Thymus (tissue), 11 donors: ENCODE results near the gene USPL1. TPM values are rescaled to one million over a fixed set of nuclear protein-coding genes. Genes with fewer than 3 reads are reported as not detected.

Source experiments
- DNase-seq, 9 donors: peaks; one replicate each; pipeline ENCODE4 v3.0.0-alpha.2; 2013; ENCODE audit warnings: low spot score in 9 of 9, low read depth in 6 of 9, missing footprints in 1 of 9
- H3K27ac ChIP-seq, 2 donors: one replicate each; pipeline ENCODE4 v1.5.1; 2013; ENCODE audit warnings: control low read depth in 1 of 2, low read depth in 1 of 2, low read length in 1 of 2, mild to moderate bottlenecking in 1 of 2, moderate library complexity in 1 of 2
- H3K27me3 ChIP-seq, 2 donors: one replicate each; pipeline ENCODE4 v1.5.1; 2013; ENCODE audit warnings: low read length in 1 of 2; ENCODE audit not compliant: control insufficient read depth in 2 of 2, insufficient read depth in 1 of 2
- H3K36me3 ChIP-seq, 2 donors: one replicate each; pipeline ENCODE4 v1.5.1; 2013; ENCODE audit warnings: low read length in 1 of 2, mild to moderate bottlenecking in 1 of 2, moderate library complexity in 1 of 2; ENCODE audit not compliant: control insufficient read depth in 2 of 2, insufficient read depth in 2 of 2
- H3K4me1 ChIP-seq, 2 donors: one replicate each; pipeline ENCODE4 v1.5.1; 2013; ENCODE audit warnings: low read length in 2 of 2; ENCODE audit not compliant: control insufficient read depth in 2 of 2, insufficient read depth in 2 of 2
- H3K4me3 ChIP-seq, 2 donors: one replicate each; pipeline ENCODE4 v1.5.1; 2013; ENCODE audit warnings: low read length in 2 of 2, control low read depth in 1 of 2, mild to moderate bottlenecking in 1 of 2
- H3K9me3 ChIP-seq, 2 donors: one replicate each; pipeline ENCODE4 v1.5.1; 2013; ENCODE audit warnings: low read length in 1 of 2, mild to moderate bottlenecking in 1 of 2; ENCODE audit not compliant: control insufficient read depth in 2 of 2, insufficient read depth in 1 of 2
- WGBS: extraction: QIAGEN DNeasy Blood & Tissue Kit; methylation state at CpG from one replicate; pipeline ENCODE4 v1.1.7; 2013; 5-methylcytosine and 5-hydroxymethylcytosine counted together
- polyA plus RNA-seq: library from polyadenylated mRNA; stranded (reverse); fragments of 200-250 nt; gene quantifications from one replicate; pipeline ENCODE4 v1.2.3, GENCODE V29; 2013
- total RNA-seq: library from RNA; stranded (reverse); fragments of 120-200 nt; gene quantifications from one replicate; pipeline ENCODE4 v1.2.4, GENCODE V29; 2013
- donor health status: healthy.

Gene USPL1
- total and polyA plus RNA-seq, 2 donors: 18.4 to 19.3 TPM

DNA sequence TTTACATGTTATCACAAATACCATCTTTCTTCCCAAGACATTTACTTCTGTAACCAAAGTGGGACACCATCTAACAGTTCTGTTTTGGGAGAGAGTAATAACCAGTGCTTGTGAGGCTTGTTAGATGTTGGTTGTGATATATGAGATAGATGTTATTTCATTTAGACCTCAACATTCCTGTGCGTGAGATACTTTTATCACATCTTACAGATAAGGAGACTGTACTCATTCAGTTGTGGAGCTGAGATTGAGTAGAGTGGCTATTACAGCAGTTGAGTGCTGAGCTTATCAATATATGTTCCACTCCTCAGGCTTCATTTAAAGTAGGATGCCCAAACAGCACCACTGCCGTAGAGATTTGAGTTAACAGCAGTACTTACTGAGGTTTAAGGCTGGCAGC is 43.1 kb downstream of the USPL1 start:
- Histone ChIP-seq H3K27me3 (no peaks in the 10 kb centered on the region), H3K4me3 (no peak overlapping the region), H3K4me1 (peaks cover 5% of the 10 kb centered on the region in 2 donors), H3K9me3 (no peaks in the 10 kb centered on the region), H3K27ac (no peak overlapping the region), H3K36me3 (peaks cover 21 to 40% of the 10 kb centered on the region in 2 donors)
- DNase-seq: no peak
- 97% methylated on average over 2 of the region's 2 CpGs for WGBS

DNA sequence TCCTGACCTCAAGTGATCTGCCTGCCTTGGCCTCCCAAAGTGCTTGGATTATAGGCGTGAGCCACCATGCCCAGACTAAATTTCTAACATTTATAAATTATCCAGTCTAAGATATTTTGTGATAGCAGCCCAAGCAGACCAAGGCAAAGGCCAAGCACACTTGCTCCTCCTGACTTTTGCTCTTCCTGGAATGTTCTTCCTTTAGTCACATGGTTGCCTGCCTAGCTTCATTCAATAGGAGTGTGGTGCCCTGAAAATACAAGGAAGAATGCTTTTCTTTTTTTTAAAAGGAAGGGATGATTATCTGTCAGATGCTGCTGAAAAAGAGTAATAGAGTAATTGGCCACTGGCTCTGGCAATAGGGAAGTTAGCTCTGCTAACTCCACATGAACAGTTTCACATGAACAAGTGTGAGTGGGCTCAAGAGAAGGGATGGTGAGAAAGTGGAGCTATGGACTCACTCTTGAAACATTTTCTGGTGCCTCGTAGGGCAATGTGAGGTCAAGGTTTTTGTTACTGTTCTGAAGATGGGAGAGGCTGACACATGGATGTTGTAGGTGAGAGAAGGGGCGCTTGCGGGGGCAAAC is 47.1 kb downstream of the USPL1 start:
- 98% methylated on average over 4 of the region's 4 CpGs for WGBS
- Histone ChIP-seq H3K27ac (no peak overlapping the region), H3K4me1 (peaks cover 7 to 11% of the 10 kb centered on the region in 2 donors), H3K36me3 (peaks cover 5% of the 10 kb centered on the region in 2 donors), H3K27me3 (no peaks in the 10 kb centered on the region), H3K9me3 (no peaks in the 10 kb centered on the region), H3K4me3 (no peak overlapping the region)
- DNase-seq: no peak

DNA sequence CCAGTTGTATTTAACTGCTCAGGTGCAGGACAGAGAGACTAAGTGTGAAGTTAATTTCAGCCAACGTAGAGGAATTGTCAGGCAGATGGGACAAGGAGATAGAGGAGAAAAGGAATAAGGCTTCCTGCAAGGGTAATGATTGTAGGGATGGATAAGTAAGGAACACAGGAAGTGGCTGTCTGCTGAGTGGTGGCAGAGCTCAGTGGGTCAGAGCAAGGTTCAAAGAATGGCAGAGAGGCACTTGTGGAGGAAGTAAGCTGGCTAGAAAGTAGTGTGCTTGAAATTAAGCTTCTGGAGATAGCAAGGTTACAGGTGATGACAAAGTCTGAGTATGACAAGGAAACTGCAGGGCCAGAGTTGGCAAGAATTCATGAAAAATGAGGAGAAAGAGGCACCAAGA is 47.9 kb downstream of the USPL1 start:
- H3K27me3 ChIP-seq: no peaks in the 10 kb centered on the region
- WGBS: 38% methylated on average over 1 of the region's 1 CpG
- no peak overlapping the region for H3K4me3 ChIP-seq
- no peak overlapping the region for H3K27ac ChIP-seq
- H3K9me3 ChIP-seq: no peaks in the 10 kb centered on the region
- peak in 4 of 9 donors; percentile 8 to 43 (median 22) for DNase-seq
- H3K36me3 ChIP-seq: no peaks in the 10 kb centered on the region
- H3K4me1 ChIP-seq: peaks cover 7 to 11% of the 10 kb centered on the region in 2 donors

DNA sequence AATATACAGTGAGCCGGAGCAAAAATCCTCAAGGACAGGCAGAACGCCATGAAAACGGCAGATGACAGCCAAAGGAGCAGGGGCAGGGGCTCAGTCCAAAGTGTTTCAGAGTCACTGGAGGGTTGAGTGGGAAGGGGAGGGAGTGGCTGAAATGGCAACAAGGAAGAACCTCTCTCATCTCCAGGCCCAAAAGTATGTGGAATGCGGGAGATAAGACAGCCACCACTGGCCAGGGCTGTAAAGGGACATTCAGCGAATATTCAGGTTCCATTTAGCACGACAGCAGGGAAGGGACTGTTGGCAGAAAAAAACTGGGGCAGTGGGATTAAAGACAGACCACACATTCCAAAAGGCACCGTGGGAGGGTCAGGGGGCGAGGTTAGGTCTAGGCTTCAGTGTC is 48.4 kb downstream of the USPL1 start:
- WGBS: 95% methylated on average over 8 of the region's 8 CpGs
- H3K4me3 ChIP-seq: no peak overlapping the region

DNA sequence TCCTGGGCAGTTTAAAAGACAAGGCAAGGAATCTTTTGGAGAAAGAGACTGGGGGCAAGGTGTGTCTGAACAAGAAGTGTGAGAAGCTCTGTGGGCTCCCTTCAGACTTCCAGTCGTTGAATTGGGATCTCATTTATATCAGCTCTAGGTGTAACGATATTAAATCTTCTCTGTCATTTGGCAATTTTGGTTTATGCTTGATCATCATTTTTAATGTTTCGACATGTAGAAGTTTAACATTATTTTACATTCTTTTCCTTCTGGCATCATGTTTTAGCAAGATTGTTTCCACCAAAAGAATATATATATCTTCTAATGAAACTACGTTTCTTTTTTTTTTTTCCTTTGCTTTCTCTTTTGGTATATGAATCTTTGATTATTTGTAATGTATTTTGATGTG is 49.3 kb downstream of the USPL1 start:
- no peak overlapping the region for H3K4me3 ChIP-seq
- H3K9me3 ChIP-seq: no peaks in the 10 kb centered on the region
- peaks cover 7 to 11% of the 10 kb centered on the region in 2 donors for H3K4me1 ChIP-seq
- no peaks in the 10 kb centered on the region for H3K27me3 ChIP-seq
- no peaks in the 10 kb centered on the region for H3K36me3 ChIP-seq
- no peak overlapping the region for H3K27ac ChIP-seq
- WGBS: 97% methylated on average over 4 of the region's 4 CpGs
- DNase-seq: no peak

More for the DNA sequence above, 48.4 kb downstream of the USPL1 start:
- Histone ChIP-seq H3K27me3 (no peaks in the 10 kb centered on the region), H3K36me3 (no peaks in the 10 kb centered on the region), H3K4me1 (peaks cover 7 to 11% of the 10 kb centered on the region in 2 donors), H3K9me3 (no peaks in the 10 kb centered on the region), H3K27ac (no peak overlapping the region)
- no peak for DNase-seq

DNA sequence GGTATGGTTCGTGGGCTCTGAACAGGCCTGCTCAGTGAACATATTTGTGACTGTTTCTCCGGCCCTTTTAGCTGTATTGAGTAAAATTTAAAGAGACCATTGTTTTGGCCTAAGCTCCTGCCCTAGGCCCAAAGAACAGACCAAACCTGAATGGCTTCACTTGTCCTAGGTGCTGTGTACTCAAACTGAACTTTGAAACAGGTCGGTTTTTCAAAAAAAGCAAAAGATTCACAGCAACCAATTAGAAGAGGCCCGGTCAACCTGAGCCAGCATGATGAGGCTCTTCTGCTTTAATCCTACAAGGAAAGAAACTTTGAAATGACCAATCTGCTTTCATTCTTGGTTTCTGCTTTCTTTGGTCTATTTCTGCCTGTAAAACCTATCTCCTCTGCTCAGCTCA is 50.6 kb downstream of the USPL1 start:
- Histone ChIP-seq H3K27ac (no peak overlapping the region), H3K27me3 (no peaks in the 10 kb centered on the region), H3K4me3 (no peak overlapping the region), H3K36me3 (no peaks in the 10 kb centered on the region), H3K4me1 (peaks cover 7 to 11% of the 10 kb centered on the region in 2 donors), H3K9me3 (no peaks in the 10 kb centered on the region)
- no peak for DNase-seq
- 98% methylated on average over 4 of the region's 4 CpGs for WGBS

DNA sequence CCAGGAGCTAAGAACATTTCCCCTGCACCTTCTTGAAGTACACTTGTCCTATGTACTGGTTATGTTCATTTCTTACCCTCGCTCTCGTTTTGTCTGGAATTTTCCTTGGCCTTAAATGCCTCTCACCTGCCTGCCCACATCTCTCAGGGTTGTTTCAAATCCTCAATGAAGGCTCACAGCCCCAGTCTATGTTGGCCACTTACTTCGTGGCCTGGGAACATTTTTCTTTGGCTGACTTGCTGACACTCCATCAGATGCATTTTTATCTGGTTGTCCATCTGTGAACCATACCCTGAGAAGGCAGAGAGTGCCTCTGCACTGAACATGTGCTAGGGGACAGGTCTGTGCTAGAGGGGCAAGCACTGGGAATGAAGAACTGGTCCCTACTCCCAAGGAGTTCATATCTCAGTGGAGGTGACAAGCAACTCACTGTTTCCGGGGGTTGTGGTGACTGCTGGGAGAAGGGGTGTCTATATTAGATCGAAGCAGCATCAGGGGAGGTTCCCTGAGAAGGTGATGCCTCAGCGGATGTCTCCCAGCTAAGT is 53.6 kb downstream of the USPL1 start:
- WGBS: 97% methylated on average over 6 of the region's 6 CpGs

DNA sequence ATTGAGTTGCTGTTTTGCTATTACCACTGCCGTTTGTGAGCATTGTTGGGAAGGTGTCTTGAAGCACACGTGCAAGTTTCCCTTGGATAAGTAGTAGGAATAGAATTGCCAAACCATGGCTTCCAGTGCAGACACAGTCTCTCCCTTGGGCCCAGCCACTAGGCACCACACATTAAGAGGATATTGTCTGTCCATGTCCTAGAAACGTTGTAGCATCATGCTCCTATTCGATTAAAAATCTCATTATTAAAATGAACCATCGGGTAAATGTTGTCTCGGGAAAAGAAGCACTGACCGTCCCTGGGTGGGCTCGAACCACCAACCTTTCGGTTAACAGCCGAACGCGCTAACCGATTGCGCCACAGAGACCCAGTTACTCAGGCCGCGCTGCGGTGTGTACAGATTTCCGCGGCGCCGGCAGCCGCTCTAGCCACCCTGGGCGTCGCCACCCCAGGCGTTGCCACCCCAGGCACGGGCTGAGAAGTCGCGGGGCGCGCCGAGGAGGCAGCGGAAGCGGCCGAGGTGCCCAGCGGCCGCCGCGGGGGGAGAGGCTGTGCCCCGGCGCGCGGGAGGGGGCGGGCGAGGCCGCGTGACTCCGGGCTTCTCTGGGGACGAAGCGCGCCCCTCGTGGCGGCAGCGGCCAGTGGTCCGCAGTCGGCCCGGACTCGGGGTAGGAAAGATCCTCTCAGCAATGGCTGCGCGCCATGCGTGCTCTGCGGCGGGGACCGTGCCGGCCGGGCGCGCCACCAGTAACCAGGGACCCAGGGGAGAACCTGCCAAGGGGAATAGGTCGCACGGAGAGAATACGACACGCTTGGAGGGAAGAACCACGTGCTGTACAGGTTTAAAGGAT is 56.2 kb downstream of the USPL1 start:
- peaks cover 0 to 9% of the 10 kb centered on the region in 2 donors for H3K27me3 ChIP-seq
- H3K4me1 ChIP-seq: peaks cover 0 to 4% of the 10 kb centered on the region in 2 donors
- H3K9me3 ChIP-seq: no peaks in the 10 kb centered on the region
- peak in 6 of 9 donors; percentile 44 to 85 (median 58) for DNase-seq
- H3K27ac ChIP-seq: peak overlapping the region in 1 of 2 donors; percentile 49
- no peaks in the 10 kb centered on the region for H3K36me3 ChIP-seq
- 2% methylated on average over 72 of the region's 72 CpGs for WGBS
- peak overlapping the region; percentile 44 to 51 for H3K4me3 ChIP-seq

More for the DNA sequence above, 53.6 kb downstream of the USPL1 start:
- no peak overlapping the region for H3K4me3 ChIP-seq
- no peaks in the 10 kb centered on the region for H3K9me3 ChIP-seq
- no peak for DNase-seq
- H3K27ac ChIP-seq: no peak overlapping the region
- peaks cover 0 to 5% of the 10 kb centered on the region in 2 donors for H3K4me1 ChIP-seq
- H3K27me3 ChIP-seq: peaks cover 0 to 9% of the 10 kb centered on the region in 2 donors
- no peaks in the 10 kb centered on the region for H3K36me3 ChIP-seq

DNA sequence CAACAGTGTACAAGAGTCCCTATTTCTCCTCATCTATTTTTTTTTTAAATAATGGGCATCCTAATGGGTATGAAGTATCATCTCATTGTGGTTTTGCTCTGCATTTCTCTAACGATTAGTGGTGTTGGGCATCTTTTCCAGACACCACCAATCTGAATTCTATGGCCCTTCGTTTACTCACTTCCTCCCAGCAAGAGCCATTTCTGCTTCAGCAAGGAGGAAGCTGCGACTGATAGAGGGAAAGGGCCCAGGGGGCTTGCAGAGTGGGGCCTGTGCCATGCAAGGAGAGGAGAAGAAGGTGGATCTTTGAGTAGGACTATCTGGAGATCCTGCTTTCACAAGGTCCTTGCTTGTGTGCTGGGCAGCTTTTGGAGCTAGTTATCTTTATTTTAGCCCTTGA is 58.0 kb downstream of the USPL1 start:
- Histone ChIP-seq H3K9me3 (no peaks in the 10 kb centered on the region), H3K4me3 (no peak overlapping the region), H3K27ac (no peak overlapping the region), H3K4me1 (peaks cover 0 to 4% of the 10 kb centered on the region in 2 donors), H3K27me3 (peaks cover 0 to 9% of the 10 kb centered on the region in 2 donors), H3K36me3 (no peaks in the 10 kb centered on the region)
- no peak for DNase-seq
- 53% methylated on average over 3 of the region's 3 CpGs for WGBS
